H1 (cell line): ENCODE data around the gene CPTP. TPM values are rescaled to one million over a fixed set of nuclear protein-coding genes. Genes with fewer than 3 reads are reported as not detected.

Source experiments
- JUND ChIP-seq: IDR thresholded peaks from 2 replicates; pipeline ENCODE4 v1.6.1; 2011; ENCODE audit warnings: mild to moderate bottlenecking, improper control_type of control experiment, low read length
- MAFK ChIP-seq: IDR thresholded peaks from 2 replicates; pipeline ENCODE4 v1.6.1; 2012; ENCODE audit warnings: low read depth, mild to moderate bottlenecking, improper control_type of control experiment, low read length
- polyA plus RNA-seq, 7 experiments: library from polyadenylated mRNA; depleted of rRNA in 3 of 7; stranded (reverse) in 5 of 7; unstranded in 2 of 7; fragments of >200 nt in 5 of 7; fragments of 200-250 nt in 2 of 7; gene quantifications; 1 replicate in 5 of 7; 2 replicates in 1 of 7; 4 replicates in 1 of 7; pipeline versions ENCODE4 v1.2.1 to v1.2.3, GENCODE V29; 2011 to 2013; ENCODE audit warnings: missing spikeins in 2 of 7, mixed read lengths in 2 of 7
- total RNA-seq: library from RNA; stranded (reverse); fragmentation: NEBNext Ultra II Directional; extraction: Animal tissue kit (Norgen Biotek cat#: 25700); gene quantifications from 2 replicates; pipeline ENCODE4 v1.2.1, GENCODE V29; 2021

The CPTP gene
- total and polyA plus RNA-seq, 2 of the 8 experiments (the other 6 are each of a cell fraction or from before 2014, with no cell fraction given) = 8.1 to 10.6 TPM

DNA sequence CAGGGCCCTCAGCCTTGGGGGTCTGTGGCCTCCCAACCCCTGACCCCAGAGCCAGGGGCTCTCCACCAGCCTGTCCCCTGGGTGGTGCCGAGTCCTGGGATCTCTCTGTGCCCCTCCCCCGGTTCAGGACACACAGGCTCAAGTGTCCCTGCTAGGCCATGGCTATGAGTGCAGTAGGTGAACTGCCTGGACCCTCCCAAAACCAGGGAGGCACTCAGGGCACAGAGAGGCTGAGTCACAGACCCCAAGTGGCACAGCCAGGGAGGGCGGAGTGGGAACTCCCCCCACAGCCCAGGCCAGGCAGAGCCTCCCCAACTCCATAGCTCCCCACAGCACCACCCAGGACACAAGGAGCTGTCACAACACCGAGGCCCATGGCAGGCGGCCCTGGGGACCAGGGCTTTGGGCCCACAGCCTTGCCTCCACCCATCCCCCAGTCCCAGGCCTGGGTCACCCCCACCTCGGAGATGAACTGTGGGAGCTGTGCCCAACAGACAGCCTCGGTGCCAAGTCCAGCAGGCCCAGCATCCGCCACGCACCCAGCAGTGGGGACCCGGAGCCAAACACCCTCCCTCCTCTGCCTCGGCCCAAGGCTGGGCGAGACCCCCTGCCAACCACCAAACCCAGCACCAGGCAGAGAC is 21.4 kb downstream of the CPTP start (continued):
- TF ChIP-seq MAFK (no peak), JUND (no peak)
